T-helper 2 cell (primary cell): ENCODE results near the gene METTL21C.

ENCODE experiments used
- DNase-seq, 5 experiments: peaks; one replicate each; pipeline versions ENCODE4 v3.0.0 to v3.0.0-alpha.2; 2012 to 2022

The METTL21C gene

DNA sequence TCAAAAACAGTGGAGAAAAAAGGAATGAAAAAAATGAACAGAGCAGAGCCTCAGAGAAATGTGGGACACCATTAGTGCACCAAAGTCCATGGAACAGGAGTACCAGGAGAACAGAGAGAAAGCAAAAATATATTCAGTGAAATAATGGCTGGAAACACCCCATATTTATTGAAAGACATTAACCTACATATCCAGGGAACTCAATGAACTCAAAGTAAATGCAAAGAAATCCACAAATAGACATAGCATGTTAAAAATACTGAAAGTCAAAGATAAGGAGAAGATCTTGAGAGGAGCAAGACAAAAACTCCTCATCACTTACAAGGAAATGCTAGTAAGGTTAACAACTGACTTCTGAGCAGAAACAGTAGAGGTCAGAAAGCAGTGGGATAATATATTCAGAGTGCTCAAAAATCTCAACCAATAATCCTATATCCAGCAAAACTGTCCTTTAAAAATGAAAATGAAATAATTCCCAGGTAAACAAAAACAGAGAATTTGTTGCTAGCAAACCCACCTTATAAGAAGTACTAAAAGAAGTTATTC lies 35.6 kb downstream of the METTL21C start:
- no peak for DNase-seq

- DNase-seq = no peak
Measured at GRCh38 chr13:102658660-102659059, 36.2 kb downstream of the METTL21C start.

- DNase-seq = no peak
Measured at GRCh38 chr13:102657630-102658029, 37.2 kb downstream of the METTL21C start.

DNA sequence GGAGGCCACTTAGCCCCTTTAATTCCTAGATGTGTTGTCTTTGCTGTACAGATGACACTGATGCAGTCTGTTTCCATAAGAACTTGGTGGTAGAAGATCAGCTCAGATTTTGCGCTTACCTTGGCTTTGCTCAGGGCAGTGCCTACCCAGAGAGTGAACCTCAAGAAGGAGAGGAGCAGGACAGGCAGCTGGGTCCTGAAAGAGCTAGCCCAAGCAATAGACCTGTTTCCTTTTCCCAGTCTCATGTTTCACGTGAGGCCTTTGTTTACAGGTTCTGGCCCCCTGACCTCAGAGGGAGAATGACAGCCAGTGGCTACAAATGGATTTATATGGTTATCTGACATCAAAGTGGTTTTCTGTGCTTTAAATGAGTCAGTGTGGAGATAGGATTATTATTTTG lies 40.1 kb downstream of the METTL21C start:
- no peak for DNase-seq

DNA sequence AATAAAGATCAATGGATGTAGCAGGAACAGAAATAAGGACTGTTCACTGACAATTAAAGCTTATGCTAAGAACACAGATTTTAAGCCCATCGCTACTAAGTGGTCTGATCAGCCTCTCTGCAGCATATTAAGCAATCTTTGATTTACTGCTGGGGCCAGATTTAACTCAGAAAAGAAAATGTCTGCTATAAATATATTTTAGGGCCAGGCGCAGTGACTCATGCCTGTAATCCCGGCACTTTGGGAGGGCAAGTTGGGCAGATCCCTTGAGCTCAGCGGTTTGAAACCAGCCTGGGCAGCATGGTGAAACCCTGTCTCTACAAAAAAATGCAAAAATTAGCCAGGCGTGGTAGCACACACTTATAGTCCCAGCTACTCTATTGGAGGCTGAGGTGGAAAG lies 43.0 kb downstream of the METTL21C start:
- DNase-seq = no peak

DNA sequence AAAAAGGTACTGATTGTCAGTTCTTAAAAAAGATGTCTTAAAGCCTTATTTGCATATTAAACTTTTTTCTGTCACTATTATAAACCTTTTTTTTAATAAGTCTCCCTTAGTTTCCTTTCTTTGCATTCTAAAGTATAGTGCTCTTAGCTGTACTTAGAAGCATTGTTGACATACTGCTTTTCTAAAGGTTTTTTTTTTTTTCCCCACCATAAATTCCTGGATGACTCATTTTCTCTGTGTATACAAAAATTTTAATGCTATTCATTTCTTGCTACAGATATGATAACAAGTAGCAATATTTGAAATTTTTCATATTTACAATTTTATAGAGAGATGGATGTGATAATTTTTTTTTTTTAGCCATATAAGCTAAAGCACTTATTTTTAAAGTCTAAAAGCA lies 43.5 kb downstream of the METTL21C start:
- peak in 1 of 5 experiments; percentile 8 for DNase-seq

DNA sequence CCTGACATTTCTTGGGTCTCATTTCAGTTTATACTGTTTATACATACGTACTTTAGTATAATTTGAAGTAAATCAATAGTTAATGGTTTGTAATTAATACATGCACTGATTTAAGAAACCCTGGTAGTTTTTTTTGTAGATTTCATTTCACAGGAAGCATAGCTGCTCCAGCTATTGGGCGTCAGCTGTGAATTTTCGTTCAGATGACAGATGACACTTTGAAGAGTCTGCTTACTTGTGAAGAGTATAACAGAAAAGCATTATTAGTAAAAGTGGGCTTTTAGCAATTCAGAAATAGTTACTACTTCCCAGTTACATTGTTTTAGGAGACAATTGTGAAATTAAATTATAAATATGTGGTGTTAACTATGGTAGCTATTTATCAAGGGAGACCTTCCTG lies 44.4 kb downstream of the METTL21C start:
- DNase-seq = no peak

DNA sequence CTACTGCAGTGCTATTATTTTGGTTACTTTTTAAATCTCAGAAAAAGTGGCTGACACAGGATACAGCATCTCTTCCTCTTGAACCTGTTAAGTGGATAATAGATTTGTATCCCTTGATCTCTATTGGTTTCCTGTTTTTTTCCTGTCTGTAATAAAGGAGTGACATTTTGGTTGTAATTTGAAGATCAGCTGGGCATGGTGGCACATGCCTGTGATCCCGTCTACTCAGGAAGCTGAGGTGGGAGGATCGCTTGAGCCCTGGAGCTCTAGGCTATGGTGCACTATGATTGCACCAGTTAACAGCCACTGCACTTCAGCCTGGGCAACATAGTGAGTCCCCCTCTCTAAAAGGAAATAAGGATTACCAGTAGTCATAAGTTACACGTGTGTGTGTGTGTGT lies 46.8 kb downstream of the METTL21C start:
- no peak for DNase-seq

DNA sequence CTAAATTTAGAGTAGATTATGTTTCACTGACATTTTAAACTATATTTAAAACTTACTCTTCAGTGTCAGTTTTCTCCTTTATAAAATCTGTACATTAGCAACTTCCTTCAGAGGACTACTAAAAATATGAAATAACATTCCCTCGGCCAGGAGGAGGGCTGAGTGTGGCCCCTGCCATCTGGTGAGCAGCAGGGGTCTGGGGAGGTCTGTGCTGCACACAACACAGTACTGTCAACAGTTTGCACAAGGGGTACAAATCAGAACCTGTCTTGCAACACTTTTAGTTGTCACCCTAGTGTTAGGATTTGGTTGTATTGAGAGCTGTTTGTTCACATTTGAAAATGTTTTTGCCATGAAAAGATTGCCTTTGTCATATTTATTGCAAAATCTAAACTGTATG lies 49.1 kb downstream of the METTL21C start:
- no peak for DNase-seq

GRCh38 chr13:102643656-102644055 lies 51.2 kb downstream of the METTL21C start:
- DNase-seq = no peak

DNA sequence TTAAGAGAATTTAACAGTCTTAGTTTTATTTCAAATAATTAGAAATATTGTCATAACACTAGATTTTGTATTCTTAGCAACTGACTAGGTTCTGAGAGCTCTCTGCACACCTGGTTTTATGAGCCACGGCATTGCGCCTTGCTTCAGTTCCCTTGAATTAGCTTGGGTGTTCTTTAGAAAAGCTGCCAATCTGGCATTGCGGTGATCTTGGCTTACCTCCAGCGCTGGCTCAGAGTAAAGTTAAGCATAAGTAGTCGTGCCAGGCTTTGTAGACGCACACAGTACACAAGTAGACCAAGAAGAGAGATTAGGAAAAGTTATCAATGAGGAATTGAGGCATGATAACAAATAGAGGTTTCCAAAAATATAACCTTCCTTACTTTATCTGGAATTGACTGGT lies 52.4 kb downstream of the METTL21C start:
- no peak for DNase-seq

DNA sequence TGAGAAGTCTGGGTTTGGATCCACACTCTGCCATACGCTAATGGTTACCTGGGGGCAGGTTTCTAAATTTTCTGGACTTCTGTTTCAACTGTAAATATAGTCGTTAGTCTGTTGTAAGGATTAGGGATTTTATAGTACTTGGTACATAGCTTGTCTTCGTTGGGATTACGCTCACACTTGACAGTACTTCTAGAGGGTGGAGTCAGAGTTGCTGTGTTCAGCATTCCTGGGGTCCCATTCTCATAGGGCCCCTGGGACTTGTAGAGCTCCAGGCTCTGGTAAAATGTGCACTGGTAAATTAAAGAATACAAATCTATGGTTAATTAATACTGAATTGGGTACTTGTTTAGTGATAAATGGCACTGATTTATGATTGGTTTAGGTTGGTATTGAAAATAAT lies 52.8 kb downstream of the METTL21C start:
- DNase-seq = no peak

DNA sequence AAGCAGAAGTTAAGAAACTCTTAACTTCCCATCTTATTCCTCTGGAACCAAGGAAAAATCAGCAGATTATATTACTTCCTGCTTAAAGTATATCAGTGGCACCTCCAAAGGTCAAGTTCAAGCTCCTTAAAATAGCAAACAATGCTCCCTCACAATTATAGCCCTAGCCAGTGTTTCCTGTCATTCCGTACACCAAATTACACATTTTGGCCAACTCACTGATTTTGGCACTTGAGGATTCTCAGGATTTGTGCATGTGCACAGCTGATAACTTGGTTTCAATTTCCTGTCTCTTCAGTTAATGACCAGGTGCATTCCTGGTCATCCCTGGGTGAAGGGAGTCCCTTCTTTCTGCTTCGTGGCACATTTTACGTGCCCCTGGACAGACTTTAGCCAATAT lies 56.1 kb downstream of the METTL21C start:
- DNase-seq = no peak
